Stimulated activated CD8-positive, alpha-beta memory T cell treated with anti-CD3 and anti-CD28 coated beads, Interleukin-12 subunit alpha, Interleukin-12 subunit beta, amount 100 ng/mL, for 24 hours (primary cell): ENCODE results near the gene DYNLT4.
"Not testable (repeated sequence)": the region's sequence is repeated elsewhere in the genome, so short reads cannot be mapped to it uniquely, and the experiment has no call there.

Source experiments
- DNase-seq: peaks from one replicate; pipeline ENCODE4 v3.0.0-alpha.2; 2020; ENCODE audit errors: extremely low read depth

DYNLT4 gene

GRCh38 chr1:44828841-44829440 is 21.8 kb upstream of the DYNLT4 start:
- DNase-seq = no peak

GRCh38 chr1:44828003-44828651 is 21.0 kb upstream of the DYNLT4 start:
- no peak for DNase-seq

GRCh38 chr1:44827197-44828002 is 20.2 kb upstream of the DYNLT4 start:
- DNase-seq = no peak

- no peak for DNase-seq
These were observed 19.4 kb upstream of the DYNLT4 start for GRCh38 chr1:44826375-44827196.

GRCh38 chr1:44824392-44824791 is 17.2 kb upstream of the DYNLT4 start:
- DNase-seq = not testable (repeated sequence)

- DNase-seq = no peak
These were observed 15.9 kb upstream of the DYNLT4 start for GRCh38 chr1:44822981-44823451.

GRCh38 chr1:44822131-44822701 is 15.1 kb upstream of the DYNLT4 start:
- no peak for DNase-seq

- DNase-seq = no peak
These were observed 14.1 kb upstream of the DYNLT4 start for GRCh38 chr1:44821240-44821715.

GRCh38 chr1:44820328-44821239 is 13.4 kb upstream of the DYNLT4 start:
- DNase-seq = no peak

- DNase-seq = peak; percentile 58
These were observed 12.6 kb upstream of the DYNLT4 start for GRCh38 chr1:44819608-44820327.

GRCh38 chr1:44819196-44819607 is 12.1 kb upstream of the DYNLT4 start:
- no peak for DNase-seq

GRCh38 chr1:44817771-44818495 is 10.8 kb upstream of the DYNLT4 start:
- DNase-seq = no peak

GRCh38 chr1:44817307-44817706 is 10.2 kb upstream of the DYNLT4 start:
- no peak for DNase-seq

- DNase-seq = not testable (repeated sequence)
These were observed 8.8 kb upstream of the DYNLT4 start for GRCh38 chr1:44815926-44816325.

- no peak for DNase-seq
These were observed 5.8 kb upstream of the DYNLT4 start for GRCh38 chr1:44812822-44813543.

- DNase-seq = no peak
These were observed 4.1 kb upstream of the DYNLT4 start for GRCh38 chr1:44811234-44811633.

GRCh38 chr1:44810762-44811105 is 3.6 kb upstream of the DYNLT4 start:
- DNase-seq = not testable (repeated sequence)

GRCh38 chr1:44810101-44810761 is 3.1 kb upstream of the DYNLT4 start:
- no peak for DNase-seq
